AG04450 (cell line): ENCODE data around the gene E2F8. TPM values are rescaled to one million over a fixed set of nuclear protein-coding genes. Genes with fewer than 3 reads are reported as not detected.
"Not testable (repeated sequence)": the region's sequence is repeated elsewhere in the genome, so short reads cannot be mapped to it uniquely, and the experiment has no call there.

Source experiments
- CTCF ChIA-PET: fragments of 300-600, 350-600 bp; formaldehyde crosslinking; extraction: SDS; loops from one replicate; lab custom pipeline; 2022; ENCODE audit warnings: antibody characterized with exemption, inconsistent platforms; lab: Charles Lee
- POLR2A ChIA-PET: fragments of 350-600 bp; formaldehyde crosslinking; extraction: SDS; loops from one replicate; lab custom pipeline; 2021; ENCODE audit warnings: antibody characterized with exemption, inconsistent platforms; lab: Yijun Ruan, JAX
- DNase-seq: peaks from one replicate; pipeline ENCODE4 v3.0.0-alpha.2; 2011; ENCODE audit warnings: low read depth, low spot score
- H3K27ac ChIP-seq: one replicate; pipeline ENCODE4 v1.5.1; 2012; ENCODE audit warnings: low read depth, low read length, control low read depth
- H3K27me3 ChIP-seq: one replicate; pipeline ENCODE4 v1.6.0; 2012; ENCODE audit warnings: low read length; ENCODE audit not compliant: control insufficient read depth, insufficient read depth
- H3K4me3 ChIP-seq: 2 replicates; pipeline ENCODE4 v1.5.1; 2011; ENCODE audit warnings: mild to moderate bottlenecking, low read depth, low read length, control low read depth
- H3K9me3 ChIP-seq: 2 replicates; pipeline ENCODE4 v1.5.1; 2012; ENCODE audit warnings: low read length; ENCODE audit not compliant: control insufficient read depth, insufficient read depth
- polyA plus RNA-seq: library from polyadenylated mRNA; depleted of rRNA; stranded (reverse); fragments of >200 nt; gene quantifications from 2 replicates; pipeline ENCODE4 v1.2.3, GENCODE V29; 2011
- TF ChIP-seq, protein P1 (sequence below): IDR thresholded peaks from 2 replicates; pipeline ENCODE4 v1.5.1; 2011; ENCODE audit warnings: low read depth, low read length, control low read depth, inconsistent platforms

Gene E2F8
- polyA plus RNA-seq, 1 experiment: 0.98 TPM

DNA sequence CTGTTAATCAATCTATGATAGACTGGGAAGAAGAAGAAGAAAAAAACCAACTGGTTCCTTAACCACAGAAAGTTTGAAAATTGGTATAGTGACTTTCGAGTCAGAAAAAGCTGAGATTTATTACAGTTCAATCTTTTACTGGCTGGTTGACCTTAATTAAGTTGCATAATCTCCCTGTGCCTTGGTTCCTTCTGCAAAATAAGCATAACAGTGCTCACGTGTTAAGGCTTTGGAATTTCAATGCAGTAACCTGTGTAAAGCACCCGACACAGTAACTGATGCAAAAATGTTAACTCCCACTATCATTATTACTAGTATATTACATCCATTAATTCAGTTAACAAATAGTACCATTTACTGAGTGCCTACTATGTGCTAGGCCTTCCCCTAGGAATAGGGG, 22.6 kb upstream of the E2F8 start:
- no peak overlapping the region for H3K27ac ChIP-seq
- no peak for DNase-seq
- ChIA-PET CTCF (interaction anchor here (1.1 kb wide), 1 partner anchor 291 kb away, joined by 3 read pairs; no protein-coding TSS in a partner anchor), POLR2A (no interaction called here)
- TF ChIP-seq, protein P1, sequence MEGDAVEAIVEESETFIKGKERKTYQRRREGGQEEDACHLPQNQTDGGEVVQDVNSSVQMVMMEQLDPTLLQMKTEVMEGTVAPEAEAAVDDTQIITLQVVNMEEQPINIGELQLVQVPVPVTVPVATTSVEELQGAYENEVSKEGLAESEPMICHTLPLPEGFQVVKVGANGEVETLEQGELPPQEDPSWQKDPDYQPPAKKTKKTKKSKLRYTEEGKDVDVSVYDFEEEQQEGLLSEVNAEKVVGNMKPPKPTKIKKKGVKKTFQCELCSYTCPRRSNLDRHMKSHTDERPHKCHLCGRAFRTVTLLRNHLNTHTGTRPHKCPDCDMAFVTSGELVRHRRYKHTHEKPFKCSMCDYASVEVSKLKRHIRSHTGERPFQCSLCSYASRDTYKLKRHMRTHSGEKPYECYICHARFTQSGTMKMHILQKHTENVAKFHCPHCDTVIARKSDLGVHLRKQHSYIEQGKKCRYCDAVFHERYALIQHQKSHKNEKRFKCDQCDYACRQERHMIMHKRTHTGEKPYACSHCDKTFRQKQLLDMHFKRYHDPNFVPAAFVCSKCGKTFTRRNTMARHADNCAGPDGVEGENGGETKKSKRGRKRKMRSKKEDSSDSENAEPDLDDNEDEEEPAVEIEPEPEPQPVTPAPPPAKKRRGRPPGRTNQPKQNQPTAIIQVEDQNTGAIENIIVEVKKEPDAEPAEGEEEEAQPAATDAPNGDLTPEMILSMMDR: no peak
- no peaks in the 10 kb centered on the region for H3K9me3 ChIP-seq
- no peak overlapping the region for H3K4me3 ChIP-seq
- peaks cover 36% of the 10 kb centered on the region for H3K27me3 ChIP-seq

DNA sequence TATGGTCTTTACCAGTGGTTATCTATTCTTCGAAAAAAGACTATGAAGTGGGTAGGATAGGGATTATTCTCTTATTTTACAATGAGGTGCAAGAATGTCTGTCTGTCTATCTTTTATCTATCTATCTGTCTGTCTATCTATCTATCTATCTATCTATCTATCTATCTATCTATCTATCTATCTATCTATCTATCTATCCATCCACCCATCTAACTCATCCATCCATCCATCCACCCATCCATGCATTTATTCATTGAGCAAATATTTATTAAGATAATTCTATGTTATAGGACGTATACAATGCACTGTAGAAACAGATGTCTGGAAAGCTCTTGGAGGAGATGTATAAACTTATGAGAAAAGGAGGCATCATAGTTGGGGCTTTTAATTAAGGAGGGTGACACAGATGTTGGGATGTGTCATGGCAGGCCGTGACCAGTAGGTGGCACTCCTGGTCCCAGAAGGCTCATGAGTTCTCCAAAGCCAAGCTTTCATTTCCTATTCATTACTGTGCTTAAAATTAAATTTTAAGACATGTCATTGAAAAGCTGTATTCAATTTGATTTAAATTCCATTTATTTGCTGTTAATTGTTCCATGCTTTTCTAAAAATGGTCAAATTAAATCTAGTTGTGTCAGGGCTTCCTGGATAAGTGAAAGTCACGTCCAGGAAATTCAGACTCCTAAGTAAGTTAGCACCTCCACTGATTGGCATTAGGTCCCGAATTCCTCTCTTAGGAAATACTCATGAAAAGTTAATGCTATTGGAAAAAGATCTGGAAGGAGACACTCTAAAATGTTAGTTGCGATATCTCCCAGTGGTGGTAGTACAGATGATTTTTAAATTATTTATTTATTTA, 19.0 kb upstream of the E2F8 start:
- Histone ChIP-seq H3K9me3 (no peaks in the 10 kb centered on the region), H3K4me3 (no peak overlapping the region), H3K27ac (no peak overlapping the region), H3K27me3 (peaks cover 32% of the 10 kb centered on the region)
- TF ChIP-seq, protein P1: peak; percentile 96
- DNase-seq: peak; percentile 26
- POLR2A ChIA-PET: no interaction called here
- CTCF ChIA-PET: interaction anchor here (0.6 to 6.5 kb wide), 52 partner anchors 8 to 852 kb away, joined by 3 to 132 read pairs (median 4); no protein-coding TSS in a partner anchor

DNA sequence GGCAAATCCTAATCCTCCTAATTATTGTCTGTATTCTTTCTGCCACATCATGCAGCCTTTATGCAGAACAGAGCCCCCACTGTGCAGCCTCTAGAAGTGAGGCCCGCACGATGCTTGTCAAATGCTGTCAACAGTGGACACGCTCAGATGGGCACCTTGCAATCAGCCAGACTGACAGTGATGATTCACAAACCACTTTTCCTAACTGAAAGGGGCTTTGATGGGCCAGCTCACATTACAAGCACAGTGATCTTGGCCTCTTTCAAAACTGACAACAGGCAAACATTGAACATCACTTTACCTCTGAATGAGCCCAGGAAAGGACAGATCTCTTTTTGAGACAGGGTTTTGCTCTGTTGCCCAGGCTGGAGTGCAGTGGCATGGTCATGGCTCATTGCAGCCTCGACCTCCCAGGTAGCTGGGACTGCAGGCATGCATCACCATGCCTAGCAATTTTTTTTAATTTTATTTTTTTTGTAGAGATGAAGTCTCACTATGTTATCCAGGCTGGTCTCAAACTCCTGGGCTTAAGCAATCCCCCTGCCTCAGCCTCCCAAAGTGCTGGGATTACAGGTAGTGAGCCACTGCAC, 18.0 kb upstream of the E2F8 start:
- CTCF ChIA-PET: interaction anchor here (0.6 to 6.5 kb wide), 21 partner anchors 12 to 853 kb away, joined by 3 to 132 read pairs (median 6); no protein-coding TSS in a partner anchor
- TF ChIP-seq, protein P1: no peak
- POLR2A ChIA-PET: no interaction called here

DNA sequence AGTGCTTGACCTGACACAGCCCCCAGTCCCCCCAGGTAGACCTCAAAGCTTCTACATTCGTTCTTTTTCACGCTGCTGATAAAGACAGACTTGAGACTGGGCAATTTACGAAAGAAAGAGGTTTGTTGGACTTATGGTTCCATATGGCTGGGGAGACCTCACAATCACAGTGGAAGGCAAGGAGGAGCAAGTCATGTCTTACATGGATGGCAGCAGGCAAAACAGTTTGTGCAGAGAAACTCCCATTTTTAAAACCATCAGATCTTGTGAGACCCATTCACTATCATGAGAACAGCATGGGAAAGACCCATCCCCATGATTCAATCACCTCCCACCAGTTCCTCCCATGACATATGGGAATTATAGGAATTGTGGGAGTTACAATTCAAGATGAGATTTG, 13.7 kb upstream of the E2F8 start:
- DNase-seq, H3K4me3 ChIP-seq, H3K27ac ChIP-seq, POLR2A ChIA-PET, H3K9me3 ChIP-seq, CTCF ChIA-PET: not testable (repeated sequence)
- peaks cover 41% of the 10 kb centered on the region for H3K27me3 ChIP-seq

More for the DNA sequence above, 18.0 kb upstream of the E2F8 start:
- Histone ChIP-seq H3K9me3 (no peaks in the 10 kb centered on the region), H3K27ac (no peak overlapping the region), H3K27me3 (peaks cover 31% of the 10 kb centered on the region), H3K4me3 (no peak overlapping the region)
- DNase-seq: no peak

GRCh38 chr11:19253817-19254216, 13.1 kb upstream of the E2F8 start:
- TF ChIP-seq, protein P1: no peak
- ChIA-PET POLR2A (no interaction called here), CTCF (interaction anchor here (1.0 to 1.9 kb wide), 2 partner anchors 183 to 300 kb away, joined by 5 to 8 read pairs; no protein-coding TSS in a partner anchor)
- Histone ChIP-seq H3K27me3 (peaks cover 41% of the 10 kb centered on the region), H3K4me3 (no peak overlapping the region), H3K9me3 (no peaks in the 10 kb centered on the region), H3K27ac (no peak overlapping the region)
- no peak for DNase-seq
